ENCODE data around the gene MOGAT2. TPM values are rescaled to one million over a fixed set of nuclear protein-coding genes. Genes with fewer than 3 reads are reported as not detected.

Gene MOGAT2
- total and polyA plus RNA-seq, 5 donors = 0.11 to 0.17 TPM; not detected in 3

- ATAC-seq (no peak), DNase-seq (no peak)
- intact Hi-C loops (cut with DNase I) = no loop called here
- Histone ChIP-seq H3K27ac (ENCODE audit: low read length) (no peak overlapping the region), H3K4me1 (ENCODE audit: control insufficient read depth, insufficient read depth, low read length) (no peaks in the 10 kb centered on the region), H3K27me3 (ENCODE audit: control insufficient read depth, insufficient read depth) (no peaks in the 10 kb centered on the region), H3K4me3 (ENCODE audit: low read length) (no peak overlapping the region), H3K9me3 (ENCODE audit: control insufficient read depth, low read length) (no peaks in the 10 kb centered on the region)
- 90% methylated on average over 6 of the region's 6 CpGs for WGBS
Measured at GRCh38 chr11:75720639-75721038, 3.0 kb downstream of the MOGAT2 start.

DNA sequence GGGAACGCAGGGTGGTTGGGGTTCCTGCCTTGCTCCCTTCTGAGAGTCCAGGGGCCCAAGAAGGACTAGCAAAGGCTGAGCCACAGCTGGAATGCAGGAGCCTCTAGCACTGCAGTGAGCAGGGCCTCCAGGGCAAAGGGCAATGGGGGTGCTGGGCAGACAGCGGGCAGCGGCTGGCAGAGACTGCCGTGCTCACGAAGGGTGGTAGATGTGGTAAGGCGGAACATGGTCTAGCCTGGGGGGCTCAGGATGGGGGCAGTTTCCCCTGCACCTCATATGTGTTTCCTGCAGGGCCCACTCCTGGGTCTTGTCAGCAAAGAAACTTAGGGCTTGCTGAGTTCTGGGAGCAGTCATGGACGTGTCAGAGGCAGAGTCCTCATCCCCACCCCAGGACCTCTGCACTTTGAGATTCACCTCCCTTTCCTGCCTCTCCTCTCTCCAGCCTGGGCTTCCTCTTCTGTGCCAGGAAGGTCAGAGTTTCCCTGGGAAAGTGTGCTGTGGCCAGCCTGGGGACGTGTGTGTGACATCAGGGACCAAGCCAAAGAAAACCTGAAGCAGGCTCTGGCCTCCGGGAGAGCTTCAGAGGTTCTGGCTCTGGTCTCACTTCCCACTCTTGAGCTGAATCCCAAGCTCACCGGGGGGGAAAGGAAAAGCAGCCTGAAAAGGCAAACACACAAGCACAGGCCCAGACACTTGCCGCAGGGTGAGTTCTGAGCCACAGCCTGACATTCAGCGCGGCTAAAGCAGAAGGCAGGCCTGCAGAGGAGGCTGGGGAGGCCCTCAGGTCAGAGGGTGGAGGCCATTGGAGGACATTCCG is 4.4 kb downstream of the MOGAT2 start:
- peak; percentile 44 to 68 (median 62) for DNase-seq
- WGBS = 69% methylated on average over 14 of the region's 14 CpGs
- Histone ChIP-seq H3K27me3 (ENCODE audit: control insufficient read depth, insufficient read depth) (no peaks in the 10 kb centered on the region), H3K9me3 (ENCODE audit: control insufficient read depth, low read length) (no peaks in the 10 kb centered on the region), H3K4me1 (ENCODE audit: control insufficient read depth, insufficient read depth, low read length) (peaks cover 3% of the 10 kb centered on the region), H3K4me3 (ENCODE audit: low read length) (no peak overlapping the region), H3K27ac (ENCODE audit: low read length) (no peak overlapping the region)
- intact Hi-C loops (cut with DNase I) = no loop called here
- peak; percentile 53 to 85 for ATAC-seq

GRCh38 chr11:75722669-75723042 is 5.0 kb downstream of the MOGAT2 start:
- Histone ChIP-seq H3K4me3 (ENCODE audit: low read length) (no peak overlapping the region), H3K4me1 (ENCODE audit: control insufficient read depth, insufficient read depth, low read length) (peaks cover 3% of the 10 kb centered on the region), H3K27ac (ENCODE audit: low read length) (no peak overlapping the region), H3K9me3 (ENCODE audit: control insufficient read depth, low read length) (no peaks in the 10 kb centered on the region), H3K27me3 (ENCODE audit: control insufficient read depth, insufficient read depth) (no peaks in the 10 kb centered on the region)
- 87% methylated on average over 9 of the region's 9 CpGs for WGBS
- intact Hi-C loops (cut with DNase I) = no loop called here
- ATAC-seq (no peak), DNase-seq (no peak)

DNA sequence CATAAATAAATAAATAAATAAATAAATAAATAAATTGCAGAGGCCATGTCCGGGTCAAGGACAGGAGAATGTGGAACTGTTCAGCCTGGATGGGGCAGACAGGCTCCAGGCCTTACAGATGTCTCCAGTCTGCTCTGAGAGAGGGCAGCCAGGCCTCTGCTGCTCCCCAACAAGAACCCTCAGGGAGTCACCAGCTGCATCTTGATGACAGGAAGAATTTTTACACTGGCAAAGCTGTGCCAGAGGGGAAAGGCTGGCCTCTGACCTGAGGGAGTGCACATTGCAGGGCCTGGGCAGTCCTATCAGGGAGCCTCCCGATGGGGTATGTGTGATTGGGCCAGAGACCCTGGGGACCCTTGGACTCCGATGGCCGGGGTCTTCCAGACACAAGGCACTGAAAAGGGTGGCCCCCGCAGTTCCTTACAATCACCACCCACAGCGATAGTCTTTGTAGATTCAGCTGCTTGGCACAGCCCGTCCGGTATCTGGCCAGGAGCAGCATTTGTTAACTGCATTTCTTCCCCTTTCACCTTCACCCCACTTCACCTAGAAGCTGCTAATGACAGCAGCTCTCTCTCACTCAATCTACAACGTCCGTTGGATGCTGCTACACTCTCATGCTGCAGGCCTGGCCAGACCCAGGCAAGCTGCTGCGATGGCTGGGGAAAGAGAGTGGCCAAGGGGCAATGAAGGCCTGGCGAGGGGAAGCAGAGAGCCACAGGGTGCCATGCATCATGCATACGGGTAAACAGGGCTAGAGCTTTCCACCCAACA is 8.1 kb downstream of the MOGAT2 start:
- no peak overlapping the region for H3K4me3 ChIP-seq (ENCODE audit: low read length)
- H3K4me1 ChIP-seq (ENCODE audit: control insufficient read depth, insufficient read depth, low read length) = peaks cover 3% of the 10 kb centered on the region
- intact Hi-C loops (cut with DNase I) = no loop called here
- no peaks in the 10 kb centered on the region for H3K27me3 ChIP-seq (ENCODE audit: control insufficient read depth, insufficient read depth)
- DNase-seq (no peak), ATAC-seq (peak in 1 of 2 donors; percentile 19)
- 57% methylated on average over 13 of the region's 13 CpGs for WGBS
- H3K9me3 ChIP-seq (ENCODE audit: control insufficient read depth, low read length) = no peaks in the 10 kb centered on the region
- no peak overlapping the region for H3K27ac ChIP-seq (ENCODE audit: low read length)

DNA sequence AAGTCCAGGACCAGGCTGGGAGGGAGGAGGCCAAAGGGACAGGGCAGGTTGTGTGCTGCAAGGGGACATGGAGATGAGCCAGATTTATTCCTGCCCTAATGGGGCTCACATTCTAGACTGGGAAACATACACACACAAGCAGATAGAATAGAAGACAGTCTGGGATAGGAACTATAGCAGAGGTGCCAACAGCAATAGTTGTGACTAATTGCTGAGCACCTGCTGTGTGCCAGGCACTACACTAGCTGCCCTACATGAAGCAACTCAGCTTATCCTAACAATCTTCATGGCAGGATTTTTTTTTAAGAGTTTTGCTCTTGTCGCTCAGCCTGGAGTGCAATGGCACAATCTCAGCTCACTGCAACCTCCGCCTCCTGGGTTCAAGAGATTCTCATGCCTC is 11.4 kb downstream of the MOGAT2 start:
- intact Hi-C loops (cut with DNase I) = no loop called here
- H3K4me3 ChIP-seq (ENCODE audit: low read length) = no peak overlapping the region
- no peak overlapping the region for H3K27ac ChIP-seq (ENCODE audit: low read length)
- H3K27me3 ChIP-seq (ENCODE audit: control insufficient read depth, insufficient read depth) = no peaks in the 10 kb centered on the region
- no peak for DNase-seq
- no peaks in the 10 kb centered on the region for H3K9me3 ChIP-seq (ENCODE audit: control insufficient read depth, low read length)
- peaks cover 5% of the 10 kb centered on the region for H3K4me1 ChIP-seq (ENCODE audit: control insufficient read depth, insufficient read depth, low read length)
- no peak for ATAC-seq
- WGBS = 93% methylated on average over 2 of the region's 2 CpGs

DNA sequence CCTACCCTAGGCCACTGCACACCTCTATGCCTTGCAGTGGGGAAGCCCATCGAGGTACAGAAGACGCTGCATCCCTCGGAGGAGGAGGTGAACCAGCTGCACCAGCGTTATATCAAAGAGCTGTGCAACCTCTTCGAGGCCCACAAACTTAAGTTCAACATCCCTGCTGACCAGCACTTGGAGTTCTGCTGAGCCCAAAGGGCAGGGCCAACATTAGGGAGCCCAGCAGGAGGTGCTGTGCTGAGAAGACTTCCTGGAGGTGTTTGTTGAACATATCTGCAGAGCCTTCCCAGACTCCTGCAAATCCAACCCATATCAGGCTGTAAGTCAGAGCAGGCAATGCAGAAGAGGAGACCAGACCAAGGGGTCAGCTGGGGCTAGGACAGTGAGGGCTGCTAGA is 13.5 kb downstream of the MOGAT2 start:
- H3K27me3 ChIP-seq (ENCODE audit: control insufficient read depth, insufficient read depth) = no peaks in the 10 kb centered on the region
- no peak overlapping the region for H3K27ac ChIP-seq (ENCODE audit: low read length)
- 95% methylated on average over 5 of the region's 5 CpGs for WGBS
- DNase-seq = no peak
- ATAC-seq = no peak
- no peaks in the 10 kb centered on the region for H3K9me3 ChIP-seq (ENCODE audit: control insufficient read depth, low read length)
- no peak overlapping the region for H3K4me3 ChIP-seq (ENCODE audit: low read length)
- H3K4me1 ChIP-seq (ENCODE audit: control insufficient read depth, insufficient read depth, low read length) = peaks cover 14% of the 10 kb centered on the region
- intact Hi-C loops (cut with DNase I) = no loop called here

- Histone ChIP-seq H3K27me3 (ENCODE audit: control insufficient read depth, insufficient read depth) (no peaks in the 10 kb centered on the region), H3K9me3 (ENCODE audit: control insufficient read depth, low read length) (no peaks in the 10 kb centered on the region), H3K4me1 (ENCODE audit: control insufficient read depth, insufficient read depth, low read length) (peaks cover 13% of the 10 kb centered on the region), H3K4me3 (ENCODE audit: low read length) (no peak overlapping the region), H3K27ac (ENCODE audit: low read length) (no peak overlapping the region)
- 93% methylated on average over 8 of the region's 8 CpGs for WGBS
- ATAC-seq = no peak
- intact Hi-C loops (cut with DNase I) = no loop called here
- no peak for DNase-seq
Measured at GRCh38 chr11:75733071-75733430, 15.4 kb downstream of the MOGAT2 start.

DNA sequence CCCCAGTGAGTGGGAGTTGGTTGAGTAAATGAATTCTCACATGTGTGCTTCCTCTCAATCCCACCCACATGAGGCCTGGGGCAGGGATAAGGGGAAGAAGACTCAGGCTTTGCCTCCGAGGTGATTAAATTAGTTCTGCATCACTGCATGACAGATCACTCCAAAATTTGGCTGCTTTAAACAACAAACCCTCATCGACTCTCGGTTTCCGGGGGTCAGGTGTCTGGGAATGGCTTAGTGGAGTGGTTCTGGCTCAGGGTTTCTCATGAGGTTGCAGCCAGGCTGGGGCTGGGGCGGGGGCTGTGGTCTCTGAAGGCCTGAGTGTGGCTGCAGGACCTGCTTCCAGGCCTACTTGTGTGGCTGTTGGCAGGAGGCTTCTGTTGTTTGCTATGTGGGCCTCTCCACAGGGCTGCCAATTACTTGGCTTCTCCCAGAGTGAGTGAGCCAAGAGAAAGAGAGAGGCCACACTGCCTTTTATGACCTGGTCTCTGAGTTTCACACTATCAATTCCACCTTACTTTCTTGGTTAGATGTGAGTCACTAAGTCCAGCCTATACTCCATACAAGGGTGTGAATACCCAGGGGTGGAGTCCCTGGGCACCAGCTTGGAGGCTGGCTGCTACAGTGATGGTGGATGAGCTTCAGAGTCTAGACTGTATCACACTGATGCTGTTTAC is 15.9 kb downstream of the MOGAT2 start:
- peak overlapping the region; percentile 22 for H3K27ac ChIP-seq (ENCODE audit: low read length)
- H3K4me3 ChIP-seq (ENCODE audit: low read length) = no peak overlapping the region
- H3K4me1 ChIP-seq (ENCODE audit: control insufficient read depth, insufficient read depth, low read length) = peaks cover 13% of the 10 kb centered on the region
- no peaks in the 10 kb centered on the region for H3K9me3 ChIP-seq (ENCODE audit: control insufficient read depth, low read length)
- DNase-seq = peak; percentile 18 to 62 (median 59)
- no peaks in the 10 kb centered on the region for H3K27me3 ChIP-seq (ENCODE audit: control insufficient read depth, insufficient read depth)
- ATAC-seq = peak; percentile 65
- intact Hi-C loops (cut with DNase I) = no loop called here
- WGBS = 52% methylated on average over 5 of the region's 5 CpGs

DNA sequence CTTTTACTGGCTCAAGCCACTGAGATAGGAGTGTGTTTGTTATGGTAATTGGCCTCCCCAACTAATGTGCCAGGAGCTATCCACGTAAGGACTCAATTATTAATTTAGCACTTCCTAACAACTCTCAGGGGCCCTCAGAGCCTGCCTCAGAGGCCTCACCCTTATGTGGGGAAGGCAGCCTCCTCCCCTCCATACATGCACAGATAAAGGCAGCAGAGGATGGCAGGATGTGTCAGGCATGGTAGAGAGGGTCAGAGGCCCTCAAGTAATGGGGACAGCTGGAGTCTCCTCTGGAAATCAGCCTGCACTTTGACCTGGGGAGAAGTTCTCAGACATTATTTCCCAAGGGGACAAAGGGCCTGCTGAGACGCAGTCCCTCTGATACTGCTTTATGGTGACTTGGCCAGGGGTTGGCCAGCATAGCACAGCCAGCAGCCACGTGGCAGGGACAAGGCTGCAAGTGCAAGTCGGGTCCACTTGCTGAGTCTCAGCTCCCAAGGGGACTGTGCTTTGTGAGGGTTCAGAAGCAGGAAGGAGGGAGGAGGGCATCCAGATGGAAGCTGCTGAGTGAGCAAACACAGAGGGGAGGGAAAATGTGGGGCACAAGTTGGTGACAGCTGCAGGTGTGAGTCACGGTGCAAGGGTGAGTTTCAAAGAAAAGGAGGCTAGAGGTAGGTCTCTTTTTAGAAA is 17.0 kb downstream of the MOGAT2 start:
- H3K4me1 ChIP-seq (ENCODE audit: control insufficient read depth, insufficient read depth, low read length) = peaks cover 13% of the 10 kb centered on the region
- H3K4me3 ChIP-seq (ENCODE audit: low read length) = no peak overlapping the region
- WGBS = 55% methylated on average over 5 of the region's 5 CpGs
- intact Hi-C loops (cut with DNase I) = no loop called here
- ATAC-seq = peak in 1 of 2 donors; percentile 10
- DNase-seq = peak in 1 of 3 donors; percentile 22
- no peaks in the 10 kb centered on the region for H3K27me3 ChIP-seq (ENCODE audit: control insufficient read depth, insufficient read depth)
- H3K9me3 ChIP-seq (ENCODE audit: control insufficient read depth, low read length) = no peaks in the 10 kb centered on the region
- peak overlapping the region; percentile 22 for H3K27ac ChIP-seq (ENCODE audit: low read length)

- H3K27me3 ChIP-seq (ENCODE audit: control insufficient read depth, insufficient read depth) = no peaks in the 10 kb centered on the region
- peak in 1 of 2 donors; percentile 22 for ATAC-seq
- WGBS = 82% methylated on average over 4 of the region's 4 CpGs
- no peak overlapping the region for H3K4me3 ChIP-seq (ENCODE audit: low read length)
- H3K4me1 ChIP-seq (ENCODE audit: control insufficient read depth, insufficient read depth, low read length) = peaks cover 13% of the 10 kb centered on the region
- no peak overlapping the region for H3K27ac ChIP-seq (ENCODE audit: low read length)
- intact Hi-C loops (cut with DNase I) = no loop called here
- peak in 1 of 3 donors; percentile 21 for DNase-seq
- H3K9me3 ChIP-seq (ENCODE audit: control insufficient read depth, low read length) = no peaks in the 10 kb centered on the region
Measured at GRCh38 chr11:75735181-75735845, 17.7 kb downstream of the MOGAT2 start.
